Fibroblast of skin of left biceps (primary cell): Measurements from ENCODE around the gene ANKRD10.
"Not testable (repeated sequence)": the region's sequence is repeated elsewhere in the genome, so short reads cannot be mapped to it uniquely, and the experiment has no call there.

Experiments
- DNase-seq, 2 experiments: peaks; one replicate each; pipeline ENCODE4 v3.0.0-alpha.2; 2013; ENCODE audit warnings: low read depth in 2 of 2

ANKRD10 gene

DNA sequence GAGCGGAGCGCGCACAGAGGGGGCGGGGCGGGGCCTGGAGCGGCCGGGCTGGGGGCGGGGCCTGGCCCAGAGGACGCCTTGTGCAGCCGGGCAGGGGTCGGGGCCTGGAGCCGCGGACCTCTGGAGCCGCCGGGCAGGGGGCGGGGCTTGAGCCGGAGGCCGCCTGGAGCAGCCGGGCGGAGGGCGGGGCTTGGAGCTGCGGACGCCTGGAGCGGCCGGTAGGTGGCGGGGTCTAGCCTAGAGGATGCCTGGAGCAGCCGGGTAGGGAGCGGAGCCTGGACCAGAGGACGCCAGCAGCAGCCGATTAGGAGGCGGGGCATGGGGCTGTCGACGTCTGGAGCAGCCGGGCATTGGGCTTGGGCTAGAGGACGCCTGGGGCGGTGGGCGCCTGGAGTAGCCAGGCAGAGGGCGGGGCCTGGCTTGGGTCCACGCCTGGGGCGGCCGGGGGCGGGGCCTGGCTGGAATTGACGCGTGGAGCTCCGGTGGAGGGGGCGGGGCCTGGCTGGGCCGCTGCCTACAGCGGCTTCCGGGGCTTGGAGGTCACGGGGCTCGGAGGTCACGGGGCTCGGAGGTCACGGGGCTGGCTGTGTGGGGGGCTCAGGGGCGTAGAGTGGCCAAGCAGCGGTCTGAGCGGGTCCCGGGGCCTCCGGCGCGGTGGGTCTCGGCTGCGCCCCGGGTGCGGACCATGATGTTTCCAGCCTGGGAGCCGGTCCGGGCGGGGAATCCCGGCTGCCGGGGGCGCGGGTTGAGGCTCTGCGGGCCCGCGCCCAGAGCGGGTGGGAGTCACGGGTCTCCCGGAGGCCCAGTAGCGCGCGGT lies at the start of gene ANKRD10:
ANKRD10 (minus strand) TSS at position 13 of the 817 bp plus-strand sequence. CDS start 135 bp downstream, outside the sequence.
- DNase-seq, result peak; percentile 97 to 98

GRCh38 chr13:110964229-110965037 lies 49.6 kb upstream of the ANKRD10 start:
- no peak for DNase-seq

DNA sequence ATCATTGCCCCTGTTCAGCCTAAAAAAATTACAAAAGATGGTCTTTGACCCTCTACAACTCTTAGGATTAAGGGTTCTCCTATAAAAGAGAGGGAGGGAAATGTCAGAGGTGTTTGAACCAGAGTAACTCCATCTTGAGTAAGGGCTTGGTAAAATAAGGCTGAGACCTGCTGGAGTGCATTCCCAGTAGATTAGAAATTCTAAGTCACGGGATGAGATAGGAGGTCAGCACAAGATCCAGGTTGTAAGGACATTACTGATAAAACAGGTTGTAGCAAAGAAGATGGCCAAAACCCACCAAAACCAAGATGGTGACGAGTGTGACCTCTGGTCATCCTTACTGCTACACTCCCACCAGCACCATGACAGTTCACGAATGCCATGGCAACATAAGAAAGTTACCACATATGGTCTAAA lies 48.7 kb upstream of the ANKRD10 start:
- no peak for DNase-seq

GRCh38 chr13:110961959-110962358 lies 47.1 kb upstream of the ANKRD10 start:
- DNase-seq, result no peak

- DNase-seq, result no peak
These were observed 45.3 kb upstream of the ANKRD10 start for GRCh38 chr13:110960204-110960603.

DNA sequence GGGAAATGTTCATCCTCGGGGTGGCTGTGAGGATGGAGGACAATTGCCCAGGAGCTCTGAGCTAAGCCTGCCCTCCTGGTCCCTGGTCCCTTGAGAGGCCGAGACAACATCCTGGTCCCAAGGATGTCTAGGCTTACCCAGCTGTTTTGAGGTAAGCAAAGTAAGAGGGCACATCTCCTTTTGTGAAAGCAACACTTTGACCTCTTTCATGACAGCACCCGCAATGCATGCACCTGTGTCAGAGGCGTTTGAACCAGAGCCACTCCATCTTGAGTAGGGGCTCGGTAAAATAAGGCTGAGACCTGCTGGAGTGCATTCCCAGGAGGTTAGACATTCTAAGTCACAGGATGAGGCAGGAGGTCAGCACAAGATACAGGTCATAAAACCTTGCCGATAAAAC lies 43.1 kb upstream of the ANKRD10 start:
- no peak for DNase-seq

- no peak for DNase-seq
These were observed 42.5 kb upstream of the ANKRD10 start for GRCh38 chr13:110957181-110957884.

GRCh38 chr13:110956216-110956615 lies 41.3 kb upstream of the ANKRD10 start:
- peak; percentile 26 to 27 for DNase-seq

DNA sequence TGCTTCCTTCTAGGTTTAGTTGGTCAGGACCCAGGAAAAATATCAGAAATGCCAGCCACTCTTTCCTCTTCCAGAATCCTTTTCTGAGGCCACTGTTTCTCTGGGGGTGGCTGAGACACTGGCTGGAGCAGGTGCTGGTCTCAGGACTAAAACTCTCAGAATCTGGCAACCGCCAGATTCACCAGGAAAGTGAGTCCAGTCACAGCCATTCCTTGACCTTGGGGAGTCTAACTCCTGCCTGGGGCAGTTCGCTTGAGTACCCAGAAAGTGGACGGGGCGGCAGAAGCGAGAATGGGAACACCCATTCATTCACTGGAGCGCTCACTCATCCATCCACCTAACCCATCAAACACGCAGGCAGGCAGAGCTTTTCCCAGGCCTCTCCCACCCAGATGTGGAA lies 40.7 kb upstream of the ANKRD10 start:
- DNase-seq, result not testable (repeated sequence)

DNA sequence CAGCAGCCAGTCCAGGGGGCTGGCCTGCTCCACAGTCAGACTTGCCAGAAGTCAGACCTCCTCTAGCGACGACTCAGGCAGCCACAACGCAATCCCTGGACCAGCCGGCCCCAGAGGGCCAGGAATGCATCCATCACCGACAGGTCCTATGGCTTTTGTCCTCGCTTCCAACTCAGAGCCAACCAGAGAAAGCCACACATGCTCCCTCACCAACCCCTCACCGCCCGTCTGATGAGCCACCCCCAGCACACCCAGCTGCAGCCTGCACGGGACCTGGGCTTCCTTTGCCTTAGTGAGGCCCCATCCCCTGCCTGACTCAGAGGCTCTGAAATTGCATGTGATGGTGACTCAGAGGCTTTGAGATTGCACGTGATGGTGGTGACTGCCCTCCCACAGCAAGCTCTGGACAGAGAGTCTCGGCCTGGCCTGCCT lies 40.2 kb upstream of the ANKRD10 start:
- peak; percentile 68 to 74 for DNase-seq

DNA sequence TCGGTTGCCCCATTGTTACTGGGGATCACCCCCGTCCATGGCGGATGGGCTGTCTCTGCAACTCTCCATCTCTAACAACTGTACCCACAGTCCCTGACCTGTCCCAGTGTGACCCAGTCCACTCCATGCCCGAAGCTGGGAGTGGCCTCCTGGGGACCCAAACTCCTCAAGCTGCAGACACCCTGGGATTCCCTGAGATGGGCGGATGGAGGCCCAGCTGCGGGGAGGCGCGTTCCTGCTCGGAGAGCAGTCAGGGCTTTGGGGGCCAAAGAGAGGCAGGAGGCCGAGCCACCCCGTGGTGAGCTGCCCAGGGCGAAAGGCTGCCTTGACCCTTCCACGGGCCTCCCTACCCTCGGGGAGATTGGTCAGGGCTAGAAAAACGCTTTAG lies 39.7 kb upstream of the ANKRD10 start:
- not testable (repeated sequence) for DNase-seq

DNA sequence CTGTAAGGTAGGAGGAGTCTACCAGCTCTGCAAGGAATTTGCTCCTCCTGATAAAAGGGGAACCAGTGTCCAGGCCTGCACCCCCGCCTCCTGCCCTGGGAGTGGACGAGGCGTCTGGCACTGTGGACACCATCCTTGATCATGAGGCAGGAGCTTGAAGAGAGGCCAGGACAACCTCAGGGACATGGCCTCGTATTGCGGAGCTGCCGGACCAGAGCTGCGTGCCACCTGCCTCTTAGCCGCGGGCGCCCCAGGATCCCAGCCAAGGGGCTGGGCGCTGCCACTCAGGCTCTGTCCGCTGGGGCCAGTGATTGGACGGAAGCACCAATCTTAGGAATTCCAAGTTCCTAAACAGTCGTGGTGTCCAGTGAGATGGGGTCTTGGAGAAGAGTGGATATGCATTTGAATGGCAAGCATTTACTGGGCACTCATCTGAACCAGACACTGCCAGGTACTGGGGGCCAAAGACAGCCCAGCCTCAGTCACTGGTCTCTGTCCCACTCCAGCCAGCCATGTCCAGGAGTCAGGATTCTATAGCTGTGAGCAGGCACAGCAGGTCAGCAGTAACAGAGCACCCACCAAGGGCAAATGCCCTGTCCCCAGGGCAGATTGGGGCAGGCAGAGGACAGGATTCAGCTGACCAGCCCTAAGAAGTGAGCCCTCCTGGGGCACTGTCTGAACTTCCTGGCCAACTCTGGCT lies 39.1 kb upstream of the ANKRD10 start:
- no peak for DNase-seq

GRCh38 chr13:110953416-110953815 lies 38.5 kb upstream of the ANKRD10 start:
- DNase-seq, result no peak

DNA sequence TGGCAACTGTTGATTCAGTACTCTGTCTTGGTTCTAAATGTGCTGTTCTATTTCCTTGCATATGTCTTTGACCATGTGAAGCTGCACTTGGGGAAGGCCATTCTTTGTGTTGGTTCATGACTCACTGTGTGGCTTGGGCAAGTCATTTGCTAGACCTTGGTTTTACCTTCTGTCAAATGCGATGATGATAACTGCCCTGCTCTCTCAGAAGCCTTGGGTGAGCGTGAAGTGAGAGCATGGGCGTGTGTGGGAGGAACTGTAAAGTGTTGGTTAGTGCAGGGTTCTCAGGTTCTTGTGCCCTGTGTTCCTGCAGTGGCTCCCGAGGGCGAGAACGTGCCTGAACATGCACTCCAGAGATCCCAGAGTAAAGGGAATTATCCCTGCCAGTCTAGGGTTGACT lies 37.3 kb upstream of the ANKRD10 start:
- DNase-seq, result not testable (repeated sequence)

GRCh38 chr13:110950819-110951570 lies 36.1 kb upstream of the ANKRD10 start:
- no peak for DNase-seq

DNA sequence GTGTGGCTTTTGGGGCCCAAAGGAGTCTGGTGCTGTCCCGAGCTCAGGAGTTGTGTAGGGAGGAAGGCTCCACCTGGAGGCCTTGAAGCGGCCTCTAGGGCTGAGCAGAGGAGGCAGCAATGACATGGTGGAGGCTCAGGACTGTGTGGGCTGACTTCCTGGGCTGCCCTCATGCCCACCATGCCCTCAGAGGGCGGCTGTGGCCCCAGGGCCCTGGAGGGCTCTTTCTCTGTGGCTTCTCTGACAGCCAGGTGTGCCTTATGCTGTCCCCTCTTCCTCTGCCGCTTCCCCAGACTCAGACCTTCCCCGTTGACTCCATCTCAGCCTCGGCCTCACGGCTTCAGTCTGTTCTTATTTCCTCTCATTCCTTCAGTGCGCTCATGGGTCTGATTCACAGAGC lies 35.5 kb upstream of the ANKRD10 start:
- no peak for DNase-seq

GRCh38 chr13:110949628-110950027 lies 34.8 kb upstream of the ANKRD10 start:
- no peak for DNase-seq

GRCh38 chr13:110949116-110949515 lies 34.2 kb upstream of the ANKRD10 start:
- DNase-seq, result no peak

- not testable (repeated sequence) for DNase-seq
These were observed 32.5 kb upstream of the ANKRD10 start for GRCh38 chr13:110947338-110947737.

- DNase-seq, result no peak
These were observed 31.2 kb upstream of the ANKRD10 start for GRCh38 chr13:110945928-110946570.
